Measurements from ENCODE around the gene MAB21L4.

- TF ChIP-seq CTCF (conservative IDR thresholded peaks at IDR 0.05) (no peak), ZFX (IDR thresholded peaks at IDR 0.05) (no peak)
Observed at GRCh38 chr2:240903191-240904060, 7.5 kb upstream of the MAB21L4 start.

Measured in C4-2B (cell line).